Measurements from ENCODE around the gene BRMS1.

BRMS1 gene

DNA sequence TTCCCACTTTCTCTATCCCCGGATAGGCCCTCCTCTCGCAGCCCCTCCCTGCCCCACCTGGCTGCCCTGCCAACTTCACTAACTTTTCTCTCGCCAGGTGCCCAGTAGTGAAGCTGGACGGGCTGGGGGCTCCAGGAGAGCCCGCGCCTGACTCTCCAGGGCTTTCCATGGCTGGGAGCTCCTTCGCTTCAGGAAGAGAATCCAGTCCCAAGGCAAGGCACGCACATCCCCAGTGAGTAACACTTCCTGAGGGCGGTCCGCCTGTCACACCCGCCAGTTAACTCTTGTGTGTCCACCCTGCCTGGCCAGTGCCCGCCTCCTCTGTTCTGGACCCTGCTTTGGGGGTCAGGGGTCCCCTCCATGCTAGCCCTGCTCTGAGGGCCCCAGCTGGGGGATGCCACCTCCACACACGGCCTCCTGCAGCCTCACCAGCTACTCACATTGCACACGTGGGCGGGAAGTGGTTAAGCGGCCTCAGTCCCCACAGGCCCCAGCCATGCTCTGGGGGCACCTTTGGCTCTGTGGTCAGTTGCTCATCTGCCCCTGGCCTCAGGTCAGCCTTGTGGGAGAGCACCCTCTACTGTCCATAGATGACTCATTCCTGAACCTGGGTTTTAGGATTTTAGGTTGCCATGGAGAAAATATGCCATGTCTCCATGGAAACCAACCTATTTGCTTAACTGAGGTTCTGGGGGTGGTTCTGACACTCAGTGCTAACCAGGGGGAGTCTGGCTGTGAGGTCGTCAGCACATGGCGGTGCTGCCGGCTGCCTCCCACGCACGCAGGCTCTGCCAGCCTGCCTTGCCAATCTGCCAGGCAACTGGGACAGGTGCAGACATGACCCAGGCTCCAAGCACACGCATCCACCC is 8.4 kb downstream of the BRMS1 start, which contains the start of gene RIN1:
TSS of gene RIN1 (minus strand) at position 201 of the 869 bp plus-strand sequence. CDS start at position 169, 32 bp downstream.
- no peak for DNase-seq

DNA sequence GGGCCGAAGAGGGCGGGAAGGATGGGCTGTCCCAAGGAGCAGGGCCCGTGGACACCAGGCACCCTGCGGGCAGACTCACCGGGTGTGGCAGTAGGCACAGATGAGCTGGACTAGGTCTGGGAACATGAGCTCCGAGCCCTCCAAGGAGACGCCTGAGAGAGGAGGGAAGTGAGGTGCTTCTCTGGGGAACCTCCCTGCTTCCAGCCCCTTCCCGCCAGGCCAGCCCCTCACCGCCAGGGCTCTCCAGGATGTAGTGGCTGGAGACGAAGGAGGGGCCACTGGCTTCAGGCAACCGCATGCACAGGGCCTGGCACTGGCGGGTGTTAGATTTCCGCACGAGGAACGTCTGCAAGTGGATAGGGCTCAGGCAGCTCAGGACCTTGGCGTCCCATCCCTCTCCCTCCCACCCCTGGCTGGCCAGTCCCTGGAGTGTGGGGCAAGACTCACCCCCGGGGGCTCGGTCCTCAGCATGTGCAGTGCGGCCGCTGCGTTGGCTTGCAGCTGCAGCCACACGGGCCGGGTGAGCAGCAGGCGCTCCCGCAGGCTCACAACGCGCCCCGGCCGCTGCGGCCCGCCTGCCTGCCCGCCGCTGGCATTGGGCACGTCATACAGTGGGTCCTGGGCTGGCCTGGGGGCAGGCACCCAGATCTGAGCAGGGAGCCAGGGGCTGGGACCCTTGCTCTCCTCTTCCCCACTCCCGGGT is 9.2 kb downstream of the BRMS1 start:
- no peak for DNase-seq

DNA sequence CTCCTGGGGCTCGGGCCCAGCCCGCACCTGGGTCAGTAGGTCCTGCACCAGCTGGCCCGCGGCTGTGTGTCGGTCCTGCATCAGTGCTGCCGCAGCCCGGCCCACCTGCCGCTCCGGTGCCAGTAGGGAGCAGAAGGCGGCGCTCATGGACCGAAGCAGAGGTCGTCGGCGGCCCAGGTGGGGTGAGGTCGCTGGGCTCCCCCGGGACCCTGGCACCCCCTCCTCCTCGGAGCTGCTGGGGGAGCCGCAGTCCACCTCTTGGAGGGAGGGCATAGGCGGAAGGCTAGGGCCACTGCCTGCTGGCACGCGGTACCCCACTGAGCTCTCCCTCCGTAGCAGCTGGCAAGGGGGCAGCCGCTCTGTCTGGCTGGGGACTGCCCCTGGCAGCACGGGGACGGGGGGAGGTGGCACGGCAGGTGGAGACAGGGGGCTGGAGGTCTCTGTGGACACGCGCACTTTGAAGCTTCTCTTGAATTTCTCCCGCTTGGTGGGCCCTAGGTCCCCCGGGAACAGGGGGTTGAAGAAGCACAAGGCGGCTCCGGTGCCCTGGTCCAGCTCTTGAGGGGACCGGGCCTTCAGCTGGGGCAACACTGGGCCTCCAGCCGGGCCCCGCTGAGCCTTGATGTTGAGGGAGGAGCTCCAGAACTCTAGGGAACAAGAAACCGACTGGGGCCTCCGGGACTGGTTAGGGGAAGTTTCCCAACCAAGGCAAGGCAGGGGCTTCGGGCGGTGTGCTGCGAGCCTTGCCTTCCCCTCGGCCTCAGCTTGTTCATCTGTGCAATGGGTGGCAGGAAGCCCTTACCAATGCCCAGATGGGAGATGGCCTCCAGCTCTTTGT is 10.1 kb downstream of the BRMS1 start:
- no peak for DNase-seq

DNA sequence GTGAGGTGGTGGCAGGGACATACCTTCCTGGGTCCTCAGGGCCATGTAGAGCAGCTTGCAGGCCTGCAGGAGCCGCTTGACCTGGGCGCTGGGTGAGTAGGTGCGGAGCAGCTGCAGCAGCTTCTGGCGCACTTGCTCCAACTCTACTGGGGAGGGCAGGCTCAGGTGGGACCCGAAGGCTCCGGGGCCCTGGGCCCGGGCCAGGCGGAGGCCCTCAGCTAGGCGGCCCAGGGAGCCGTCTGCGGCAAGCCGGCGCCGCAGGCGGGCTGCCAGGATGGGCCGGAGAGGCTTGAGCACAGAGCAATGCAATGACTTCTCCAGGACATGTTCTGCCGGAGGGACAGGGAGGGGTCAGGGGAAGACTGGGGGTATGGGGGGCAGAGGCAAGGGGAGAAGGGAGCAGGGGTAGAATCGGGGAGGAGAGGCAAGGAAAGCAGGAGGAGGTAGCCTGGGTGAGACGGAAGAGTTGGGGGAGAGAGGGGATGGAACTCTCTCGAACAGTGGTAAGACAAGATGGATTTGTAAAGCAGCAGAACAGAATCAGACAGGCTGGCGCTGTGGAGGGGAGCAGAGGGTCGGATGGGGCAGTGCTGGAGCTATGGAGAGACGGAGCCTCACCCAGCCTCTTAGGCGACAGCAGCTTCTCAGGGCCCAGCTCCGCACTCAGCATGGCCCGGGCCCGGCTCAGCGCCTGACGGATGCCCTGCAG is 10.9 kb downstream of the BRMS1 start:
- DNase-seq: no peak

DNA sequence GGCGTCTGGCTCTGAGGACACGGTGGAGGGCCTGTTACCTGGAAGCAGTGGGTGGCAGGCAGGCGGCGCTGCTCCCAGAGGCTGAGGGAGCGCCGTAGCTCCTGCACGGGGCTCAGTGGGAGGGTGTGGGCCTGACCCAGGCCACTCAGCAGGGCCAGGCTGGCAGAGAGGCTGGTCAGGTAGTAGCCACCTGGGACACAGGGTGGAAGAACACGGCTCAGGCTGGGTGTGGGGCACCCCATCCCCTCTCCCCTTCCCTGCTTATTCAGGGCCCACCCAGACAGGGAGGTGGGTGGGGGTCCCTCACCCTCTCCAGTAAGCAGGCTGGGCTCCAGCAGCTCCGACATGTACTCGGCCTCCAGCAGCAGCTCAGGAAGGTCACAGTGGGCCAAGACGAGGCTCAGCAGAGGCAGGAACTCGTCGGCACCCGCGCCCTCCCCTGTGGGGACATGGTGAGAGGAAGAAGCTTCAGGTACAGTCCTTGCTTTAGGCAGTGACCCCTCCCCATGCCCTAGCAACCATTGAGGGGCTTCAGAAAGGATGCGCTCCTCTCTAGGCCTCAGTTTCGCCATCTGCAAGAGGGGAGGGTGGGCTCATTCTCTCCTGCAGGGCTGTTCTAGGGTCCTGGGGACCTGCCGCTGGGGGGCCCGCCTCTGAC is 11.6 kb downstream of the BRMS1 start:
- DNase-seq: no peak

DNA sequence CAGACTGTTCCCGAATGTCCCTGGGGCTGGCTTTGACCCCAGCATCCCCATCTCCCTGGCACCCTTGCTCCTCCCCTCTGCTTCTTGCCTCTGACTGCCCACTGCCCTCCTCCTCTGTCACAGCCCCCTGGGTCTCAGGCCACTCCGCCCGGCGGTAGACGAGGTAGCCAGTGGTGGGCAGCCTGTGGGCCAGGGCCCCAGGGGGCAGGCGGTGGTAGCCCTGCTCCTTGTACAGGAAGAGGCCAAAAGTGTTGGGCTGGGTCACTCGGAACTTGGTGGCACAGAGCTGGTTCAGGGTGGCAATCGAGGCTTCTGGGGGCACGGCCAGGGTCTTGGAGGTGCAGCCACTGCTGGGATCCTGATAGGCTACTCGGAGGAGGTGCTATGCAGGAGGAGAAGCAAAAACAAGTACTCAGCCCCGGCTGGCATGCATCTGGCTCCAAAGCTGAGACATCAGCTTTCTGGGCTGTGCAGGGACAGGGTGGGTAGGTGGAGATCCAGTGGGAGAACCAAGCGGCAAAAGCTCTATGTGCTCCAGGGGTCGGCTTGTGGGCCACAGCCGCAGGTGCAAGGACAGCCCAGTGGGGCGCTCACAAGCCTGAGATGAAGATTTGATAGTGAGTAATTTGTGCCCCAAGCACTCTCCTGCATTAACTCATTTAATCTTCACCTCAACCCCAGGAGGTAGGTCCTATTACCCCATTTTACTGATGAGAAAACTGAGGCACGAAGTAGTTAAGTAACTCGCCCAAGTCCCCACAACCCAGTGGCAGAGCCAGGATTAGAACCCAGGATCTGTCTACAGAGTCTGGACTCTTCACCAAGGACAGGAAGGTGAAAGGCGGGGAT is 12.3 kb downstream of the BRMS1 start:
- DNase-seq: no peak

DNA sequence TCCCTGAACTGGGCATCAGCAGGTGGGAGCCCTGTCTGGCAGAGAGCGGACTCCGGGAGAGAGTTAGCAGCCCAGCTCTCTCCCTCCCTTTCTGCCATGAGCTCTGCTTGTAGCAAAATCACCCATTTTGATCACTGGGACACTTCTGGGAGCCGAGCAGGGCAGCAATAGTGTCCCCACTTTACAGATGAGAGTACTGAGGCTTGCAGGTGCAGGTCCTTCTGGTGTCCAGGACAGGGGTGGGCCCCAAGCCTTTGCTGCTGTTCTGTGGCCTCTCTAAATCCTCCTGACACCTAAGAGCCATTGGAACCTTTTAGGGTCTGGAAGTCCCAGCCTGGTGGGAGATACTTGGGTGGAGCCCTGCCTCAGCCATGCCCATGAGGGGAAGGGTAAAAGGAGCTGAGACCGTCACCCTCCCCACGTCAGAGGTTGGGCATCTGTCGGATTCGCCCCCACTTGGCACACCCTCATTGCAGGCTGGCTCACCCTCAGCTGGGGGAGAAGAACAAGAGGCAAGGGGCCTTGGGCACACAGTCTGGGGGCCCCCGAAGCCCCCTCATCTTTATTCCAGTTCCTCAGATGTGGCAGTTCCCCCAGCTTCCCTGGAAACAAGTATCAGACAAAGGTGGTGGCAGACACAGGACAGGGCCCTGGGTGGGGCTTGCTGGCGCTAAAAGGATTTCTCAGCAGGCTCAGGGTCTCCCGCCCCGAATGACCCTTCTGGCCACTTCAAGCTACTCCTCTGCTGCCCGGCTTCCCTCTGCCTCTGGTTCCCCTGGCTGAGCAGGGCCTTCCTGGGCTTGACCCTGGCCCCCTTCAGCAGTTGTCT is 13.1 kb downstream of the BRMS1 start:
- DNase-seq: no peak

DNA sequence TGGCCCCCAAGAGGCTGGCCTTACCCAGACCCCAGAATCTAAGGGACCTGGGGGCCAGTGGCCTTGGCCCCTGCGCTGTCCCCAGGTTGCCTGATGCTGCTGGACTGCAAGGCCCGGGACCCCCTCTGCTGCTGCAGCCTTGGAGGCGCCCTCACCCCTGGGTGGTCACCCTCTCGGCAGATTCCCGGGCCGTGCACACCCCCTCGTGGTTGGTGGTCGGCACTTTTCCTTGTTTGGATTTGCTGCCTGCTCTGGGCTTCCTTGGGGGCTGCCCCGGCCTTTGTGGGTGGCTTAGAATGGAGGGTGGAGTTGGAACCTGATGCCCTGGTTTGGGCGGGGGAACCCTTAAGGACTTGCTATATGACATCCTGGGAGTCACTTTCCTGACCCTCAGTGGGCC is 14.0 kb downstream of the BRMS1 start:
- no peak for DNase-seq

DNA sequence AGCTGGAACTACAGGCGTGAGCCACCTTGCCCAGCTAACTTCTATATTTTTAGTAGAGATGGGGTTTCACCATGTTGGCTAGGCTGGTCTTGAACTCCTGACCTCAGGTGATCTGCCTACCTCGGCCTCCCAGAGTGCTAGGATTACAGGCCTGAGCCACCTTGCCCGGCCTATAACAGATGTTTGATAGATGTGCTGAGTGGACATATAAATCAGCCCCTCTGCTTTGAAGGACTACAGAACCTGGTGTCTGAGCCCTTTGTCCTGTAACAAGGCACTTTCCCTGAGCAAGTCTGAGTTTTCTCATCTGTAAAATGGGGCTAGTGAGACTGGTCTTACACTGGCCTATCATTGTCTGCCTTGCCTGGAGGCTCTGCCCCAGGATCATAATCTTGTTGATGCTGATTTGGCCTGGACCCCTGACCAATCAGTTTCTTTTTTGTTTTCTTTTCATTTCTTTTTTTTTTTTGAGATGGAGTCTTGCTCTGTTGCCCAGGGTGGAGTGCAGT is 15.7 kb downstream of the BRMS1 start:
- no peak for DNase-seq

DNA sequence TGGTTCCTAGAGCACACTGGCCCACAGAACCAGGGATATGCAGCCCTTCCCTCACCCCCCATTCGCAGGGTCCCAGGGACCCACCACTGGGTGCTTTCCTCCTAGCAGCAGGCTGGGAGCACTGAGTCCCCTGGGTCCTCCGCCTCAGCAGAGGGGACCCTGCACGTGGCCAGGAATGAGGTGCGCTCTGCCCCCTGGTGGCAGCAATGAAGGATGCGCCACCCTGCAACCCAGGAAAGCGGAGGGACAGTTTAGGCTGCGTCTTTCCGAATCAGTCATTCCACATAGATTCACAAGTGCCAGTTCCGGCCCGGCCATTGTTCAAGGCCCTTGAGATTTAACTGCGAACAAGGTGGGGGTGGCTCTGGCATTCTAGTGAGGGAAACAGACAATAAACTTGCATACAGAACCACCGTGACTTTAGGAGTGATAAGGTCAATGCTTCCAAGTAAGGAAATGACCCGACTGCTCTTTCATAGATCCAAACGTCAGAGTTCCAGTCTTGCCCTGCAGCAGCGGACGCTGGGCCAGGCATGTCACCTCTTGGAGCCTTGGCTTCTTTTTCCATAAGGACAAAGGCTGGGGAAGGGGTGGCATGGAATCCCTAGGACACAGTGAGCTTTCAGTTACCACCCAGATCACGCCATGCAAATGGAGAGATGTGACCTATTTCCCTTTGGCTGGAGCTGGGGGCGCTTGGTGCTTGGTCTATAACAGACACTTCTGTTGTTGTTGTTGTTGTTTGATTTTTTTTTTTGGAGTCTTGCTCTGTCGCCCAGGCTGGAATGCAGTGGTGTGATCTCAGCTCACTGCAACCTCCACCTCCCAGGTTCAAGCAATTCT is 16.4 kb downstream of the BRMS1 start:
- no peak for DNase-seq

DNA sequence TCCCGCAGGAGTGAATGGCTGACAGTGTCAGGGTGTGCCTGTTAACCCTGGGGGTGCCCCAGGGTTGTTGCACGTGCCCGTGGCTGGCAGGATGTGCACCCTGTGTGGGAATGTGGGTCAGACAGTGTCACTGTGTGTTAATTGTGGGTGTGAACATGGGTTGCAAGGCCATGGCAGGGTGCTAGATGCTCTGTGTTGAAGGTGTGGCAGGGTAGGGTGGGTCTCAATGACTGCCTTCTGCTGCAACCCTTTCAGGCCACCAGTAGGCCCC is 16.9 kb downstream of the BRMS1 start:
- no peak for DNase-seq

DNA sequence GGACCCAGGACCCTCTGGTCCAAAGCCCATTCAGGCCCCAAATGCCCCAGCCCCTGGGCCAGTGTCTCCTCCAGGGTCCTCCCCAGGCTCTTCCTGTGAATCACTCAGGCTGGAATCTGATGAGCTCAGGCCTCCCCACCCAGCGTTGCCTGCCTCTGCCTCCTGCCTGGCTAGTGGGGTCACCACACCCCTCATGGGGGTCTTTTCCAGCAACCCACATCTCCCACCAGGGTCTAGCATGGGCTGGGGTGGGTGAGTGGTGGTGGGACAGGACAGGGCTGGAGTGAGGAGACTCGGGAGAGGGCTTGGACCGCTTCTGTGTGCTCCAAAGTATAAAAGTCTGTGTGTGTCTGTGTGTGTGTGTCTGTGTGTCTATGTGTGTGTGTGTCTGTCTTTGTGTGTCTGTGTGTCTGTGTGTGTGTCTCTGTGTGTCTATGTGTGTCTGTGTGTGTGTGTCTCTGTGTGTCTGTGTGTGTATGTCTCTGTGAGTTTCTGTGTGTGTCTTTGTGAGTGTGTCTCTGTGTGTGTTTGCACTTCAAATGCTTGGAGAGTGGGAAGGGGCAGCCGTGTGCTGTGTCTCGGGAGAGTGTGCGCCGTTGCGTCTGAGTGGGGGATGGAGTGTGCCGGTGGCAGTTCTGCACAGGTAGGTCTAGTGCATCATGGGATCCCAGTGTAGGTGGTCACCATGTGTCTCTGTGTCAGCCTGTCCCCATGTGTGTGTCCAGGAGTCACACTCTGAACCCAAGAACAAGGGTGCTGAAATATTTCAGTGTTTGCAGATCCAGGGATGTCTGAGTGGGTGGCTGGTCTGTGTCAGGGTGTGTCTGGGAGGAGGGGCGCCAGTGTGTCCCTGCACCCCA is 17.5 kb downstream of the BRMS1 start:
- no peak for DNase-seq

DNA sequence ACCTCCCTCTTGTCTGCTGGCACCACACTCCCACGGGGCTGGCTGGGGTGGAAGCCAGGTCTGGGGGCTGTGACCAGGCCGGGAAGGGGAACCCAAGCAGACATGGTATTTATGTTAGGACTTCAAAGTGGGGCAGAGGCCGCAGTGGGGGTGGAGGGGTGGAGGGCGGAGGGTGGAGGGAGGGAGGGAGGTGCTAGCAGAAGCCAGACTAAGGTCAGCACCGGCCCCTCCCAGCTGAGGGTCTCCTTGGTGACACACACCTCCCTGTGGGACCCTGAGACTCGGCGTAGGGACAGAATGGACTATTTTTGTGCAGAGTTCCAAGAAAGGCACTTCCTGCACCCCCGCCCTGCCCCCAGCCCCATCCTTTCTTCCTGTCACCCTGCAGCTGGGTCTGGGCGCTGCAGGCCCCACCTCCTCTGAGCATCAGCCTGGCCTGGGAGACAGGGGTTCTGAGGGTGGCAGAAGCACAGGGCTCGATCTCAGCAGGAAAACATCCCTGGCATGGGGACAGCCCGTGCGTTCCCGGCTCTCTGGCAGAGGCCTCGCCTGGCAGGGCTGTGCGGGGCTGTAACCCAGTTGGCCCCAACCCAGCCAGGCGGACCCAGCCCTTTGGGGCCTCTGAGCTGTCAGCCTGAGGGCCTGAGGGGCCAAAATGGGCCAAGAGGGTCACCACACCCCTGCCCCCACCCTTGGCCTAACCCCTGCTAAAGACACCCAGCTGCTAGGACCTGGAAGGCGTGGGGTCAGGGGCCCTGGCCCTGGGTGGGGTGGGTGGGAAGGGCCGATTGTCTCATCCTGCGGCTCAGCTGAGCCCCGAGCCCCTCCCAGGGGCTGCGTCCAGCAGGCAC is 18.4 kb downstream of the BRMS1 start:
- DNase-seq: no peak

DNA sequence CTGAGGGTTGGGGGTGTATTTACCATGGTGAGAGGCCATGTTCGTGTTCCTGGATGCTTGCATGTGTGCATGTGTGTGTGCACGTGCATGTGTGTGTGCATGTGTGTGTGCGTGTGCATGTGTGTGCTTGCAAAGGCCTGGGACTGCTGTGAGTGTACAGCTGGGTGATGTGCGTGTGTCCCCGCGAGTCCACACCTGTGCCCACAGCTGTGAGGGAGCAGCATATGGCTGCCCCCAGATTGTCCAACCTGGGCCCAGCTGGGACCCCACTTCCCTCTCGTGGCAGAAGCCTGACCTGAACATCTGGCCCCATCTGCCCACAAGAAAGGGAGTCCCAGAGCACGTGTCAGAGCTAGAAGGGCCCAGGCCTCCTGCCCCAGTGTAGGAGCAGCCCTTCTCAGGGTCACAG is 19.6 kb downstream of the BRMS1 start:
- DNase-seq: no peak

DNA sequence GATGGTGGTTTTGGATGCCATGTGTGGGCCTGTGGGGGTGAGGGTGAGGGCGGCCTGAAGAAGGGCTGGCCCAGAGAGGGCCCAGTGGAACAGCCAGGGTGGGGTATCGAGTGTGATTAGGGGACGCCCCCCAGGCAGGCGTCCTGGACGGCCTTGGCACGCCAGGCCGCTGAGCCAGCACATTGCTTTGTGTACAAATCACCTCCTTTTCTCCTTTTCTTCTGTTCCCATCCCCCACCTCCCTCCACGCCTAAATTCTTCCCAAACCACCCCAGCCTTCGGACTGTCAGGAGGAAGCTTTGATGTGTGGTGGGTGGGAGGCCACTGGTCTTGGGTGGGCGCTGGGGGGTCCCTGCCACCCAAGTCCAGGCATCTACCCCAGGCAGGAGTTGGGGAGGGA is 20.2 kb downstream of the BRMS1 start:
- DNase-seq: no peak

DNA sequence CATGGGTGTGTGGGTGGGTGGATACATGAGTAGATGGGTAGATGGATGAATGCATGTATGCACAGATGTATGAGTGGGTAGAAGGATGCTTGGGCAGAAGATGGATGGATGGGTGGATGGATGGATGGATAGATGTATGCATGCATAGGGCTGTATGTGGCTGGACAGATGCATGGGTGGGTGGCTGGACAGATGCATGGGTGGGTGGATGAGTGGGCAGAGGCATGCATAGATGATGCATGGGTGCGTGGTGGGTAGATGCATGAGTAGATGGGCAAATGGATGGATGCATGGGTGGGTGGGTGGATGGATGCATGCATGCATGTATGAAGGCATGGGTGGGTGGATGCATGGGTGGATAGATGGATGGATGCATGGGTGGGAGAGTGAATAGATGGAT is 21.2 kb downstream of the BRMS1 start:
- no peak for DNase-seq

DNA sequence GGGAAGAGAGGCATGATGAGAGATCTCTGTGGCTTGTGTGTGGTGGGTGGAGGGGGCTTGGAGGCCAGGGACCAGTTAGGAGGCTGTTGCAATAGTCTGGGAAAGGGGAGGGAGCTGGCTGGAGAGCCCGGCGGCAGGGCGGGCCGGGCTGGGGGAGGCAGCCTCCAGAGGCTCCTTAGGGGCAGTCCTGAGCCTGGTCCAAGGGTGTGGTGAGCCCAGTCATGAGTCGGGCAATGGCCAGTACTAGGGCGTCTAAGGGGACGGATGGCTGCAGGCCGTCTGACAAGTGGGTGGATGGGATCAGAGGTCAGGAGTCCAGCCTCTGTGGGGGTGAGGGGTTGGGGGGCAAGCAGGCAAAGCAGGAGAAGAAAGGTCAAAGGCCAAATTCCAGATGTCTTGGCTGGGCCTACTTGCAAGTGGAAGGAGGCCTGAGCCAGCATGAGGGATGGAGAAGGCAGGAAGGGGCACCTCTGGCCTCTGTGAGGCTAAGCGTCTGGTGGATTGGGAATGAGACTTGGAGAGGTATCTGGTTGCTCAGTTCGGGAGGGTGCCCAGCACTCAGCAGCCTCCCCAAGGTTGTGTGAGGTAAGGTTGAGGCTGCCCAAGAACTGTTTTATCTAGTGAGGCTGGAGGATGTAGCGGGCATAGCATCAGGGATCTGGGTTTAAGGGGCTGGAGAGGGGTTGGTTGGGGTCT is 22.0 kb downstream of the BRMS1 start:
- DNase-seq: no peak
